GM19468 (cell line): ENCODE results near the gene PNMA8C.
"Not testable (repeated sequence)": the region's sequence is repeated elsewhere in the genome, so short reads cannot be mapped to it uniquely, and the experiment has no call there.

Source experiments
- ATAC-seq: cut with Tn5 transposase; IDR thresholded peaks from one replicate; pipeline ENCODE4 v1.9.1; 2021; ENCODE audit warnings: mild to moderate bottlenecking, moderate library complexity, moderate number of reproducible peaks; ENCODE audit not compliant: unreplicated experiment; ENCODE audit errors: extremely low read depth

The PNMA8C gene

DNA sequence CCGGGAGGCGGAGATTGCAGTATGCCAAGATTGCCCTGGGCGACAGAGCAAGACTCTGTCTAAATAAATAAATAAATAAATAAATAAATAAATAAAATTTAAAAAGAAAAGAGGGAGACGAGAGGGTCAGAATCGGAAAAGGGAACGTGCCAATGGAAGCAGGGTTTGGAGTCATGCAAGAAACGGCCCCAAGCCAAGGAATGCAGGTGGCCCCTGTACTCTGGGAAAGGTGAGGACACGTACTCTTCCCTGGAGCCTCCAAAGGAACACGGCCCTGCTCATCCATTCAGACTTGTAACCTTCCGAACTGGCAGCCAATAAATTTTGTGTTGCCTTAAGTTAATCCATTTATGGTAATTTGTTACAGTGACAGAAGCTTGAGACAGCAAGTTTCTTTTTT is 19.9 kb upstream of the PNMA8C start:
- ATAC-seq: no peak

DNA sequence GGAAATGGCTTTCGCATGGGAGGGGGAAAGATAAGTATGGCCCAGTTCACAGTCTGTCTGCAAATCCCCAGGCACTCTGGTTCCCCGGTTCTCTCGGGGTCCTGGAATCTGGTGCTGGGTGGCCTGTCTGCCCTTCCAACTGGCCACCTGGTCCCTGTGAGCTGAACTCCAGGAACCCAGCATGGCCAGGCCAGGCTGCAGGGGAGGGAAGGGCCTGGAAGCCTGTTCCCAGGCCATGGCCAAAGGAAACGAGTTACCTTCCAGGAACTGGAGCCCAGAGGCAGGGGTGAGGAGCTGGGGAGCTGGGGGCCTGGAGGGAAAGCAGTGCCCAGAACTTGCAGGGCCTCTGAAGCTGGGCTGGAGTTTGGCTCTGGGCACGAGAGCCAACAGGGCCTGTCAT is 19.1 kb upstream of the PNMA8C start:
- ATAC-seq: no peak

DNA sequence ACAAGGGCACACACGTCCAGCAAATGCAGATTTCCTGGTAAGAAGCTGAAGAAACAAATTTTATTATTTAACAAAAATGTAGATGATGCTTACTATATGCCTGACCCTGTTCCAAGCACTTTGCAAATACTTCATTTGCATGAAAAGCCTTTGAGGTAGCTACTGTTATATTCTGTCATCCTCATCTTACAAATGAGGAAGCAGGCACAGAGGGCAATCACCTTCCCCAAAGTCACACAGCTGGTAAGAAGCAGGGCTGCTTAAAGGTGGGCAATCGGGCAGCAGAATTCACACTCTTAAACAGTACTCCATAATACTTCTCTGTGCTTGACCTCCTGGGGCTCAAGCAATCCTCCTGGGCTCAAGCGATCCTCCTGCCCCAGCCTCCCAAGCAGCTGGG is 18.3 kb upstream of the PNMA8C start:
- no peak for ATAC-seq

DNA sequence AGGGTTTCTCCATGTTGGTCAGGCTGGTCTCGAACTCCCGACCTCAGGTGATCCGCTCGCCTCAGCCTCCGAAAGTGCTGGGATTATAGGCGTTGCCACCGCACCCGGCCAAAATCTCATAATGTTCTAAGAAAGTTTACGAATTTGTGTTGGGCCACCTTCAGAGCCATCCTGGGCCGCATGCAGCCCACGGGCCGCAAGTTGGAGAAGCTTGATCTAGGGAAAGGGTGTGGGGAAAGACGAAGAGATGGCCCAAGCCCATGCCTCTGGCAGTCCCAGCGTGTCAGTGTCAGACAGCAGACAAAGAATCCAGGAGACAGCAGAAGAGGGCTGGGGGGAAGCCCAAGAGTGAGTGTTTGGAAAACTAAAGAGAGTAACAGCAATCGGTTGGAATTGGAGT is 17.3 kb upstream of the PNMA8C start:
- ATAC-seq: no peak

DNA sequence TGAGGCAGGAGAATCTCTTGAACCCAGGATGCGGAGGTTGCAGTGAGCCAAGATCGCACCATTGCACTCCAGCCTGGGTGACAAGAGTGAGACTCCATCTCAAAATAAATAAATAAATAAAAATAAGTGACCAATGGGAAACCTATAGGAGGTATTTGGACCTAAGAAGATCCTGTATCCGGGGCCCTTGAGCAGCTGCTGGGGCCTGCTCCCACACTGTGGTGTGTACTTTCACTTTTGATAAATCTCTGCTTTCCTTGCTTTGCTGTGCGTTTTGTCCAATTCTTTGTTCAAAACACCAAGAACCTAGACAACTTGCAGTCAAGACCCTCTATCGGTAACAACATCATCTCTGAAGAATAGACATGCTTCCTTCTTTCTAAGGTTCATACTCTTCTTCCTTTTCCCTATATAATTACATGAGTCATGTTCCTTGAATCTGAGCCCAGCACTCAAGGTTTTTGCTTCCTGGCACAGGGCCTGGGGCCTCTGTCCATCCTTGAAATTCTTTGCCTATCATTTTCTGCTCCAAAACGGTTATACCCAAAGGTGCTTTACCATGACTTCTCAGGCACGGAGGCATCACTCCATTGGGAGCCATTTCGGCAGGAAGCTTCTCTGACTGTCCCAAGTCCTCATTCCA is 14.2 kb upstream of the PNMA8C start:
- ATAC-seq: no peak

DNA sequence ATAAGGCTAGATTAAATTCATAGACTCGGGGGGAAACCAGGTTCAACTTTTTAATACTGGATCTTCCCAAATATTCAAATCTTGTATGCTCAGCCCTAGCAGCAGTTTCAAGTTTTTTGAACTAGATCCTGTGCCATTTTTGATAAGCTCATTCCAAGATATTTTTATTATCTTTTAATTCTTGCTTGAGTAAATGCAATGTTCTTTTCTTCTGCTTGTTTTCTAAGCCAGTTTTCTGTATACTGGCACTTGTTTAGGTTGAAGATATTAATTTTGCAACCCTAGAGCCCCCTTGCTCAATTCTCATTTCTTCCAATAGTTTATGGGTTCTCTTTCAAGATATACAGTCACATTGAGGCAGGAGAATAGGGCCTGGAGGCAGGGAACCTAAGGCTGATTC is 13.1 kb upstream of the PNMA8C start:
- no peak for ATAC-seq

DNA sequence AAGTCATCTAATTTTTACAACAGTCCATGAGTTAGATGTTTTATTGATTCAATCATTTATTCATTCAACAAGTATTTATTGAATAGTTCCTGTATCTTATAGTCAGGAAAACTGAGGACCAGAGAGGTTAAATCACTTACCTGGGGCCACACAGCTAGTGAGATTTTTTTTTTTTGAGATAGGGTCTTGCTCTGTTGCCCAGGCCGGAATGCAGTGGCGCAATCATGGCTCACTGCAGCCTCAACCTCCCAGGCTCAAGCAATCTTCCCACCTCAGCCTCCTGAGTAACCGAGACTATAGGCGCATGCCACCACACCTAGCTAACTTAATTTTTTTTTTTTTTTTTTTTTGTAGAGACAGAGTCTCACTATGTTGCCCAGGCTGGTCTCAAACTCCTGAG is 7.0 kb upstream of the PNMA8C start:
- ATAC-seq: not testable (repeated sequence)

DNA sequence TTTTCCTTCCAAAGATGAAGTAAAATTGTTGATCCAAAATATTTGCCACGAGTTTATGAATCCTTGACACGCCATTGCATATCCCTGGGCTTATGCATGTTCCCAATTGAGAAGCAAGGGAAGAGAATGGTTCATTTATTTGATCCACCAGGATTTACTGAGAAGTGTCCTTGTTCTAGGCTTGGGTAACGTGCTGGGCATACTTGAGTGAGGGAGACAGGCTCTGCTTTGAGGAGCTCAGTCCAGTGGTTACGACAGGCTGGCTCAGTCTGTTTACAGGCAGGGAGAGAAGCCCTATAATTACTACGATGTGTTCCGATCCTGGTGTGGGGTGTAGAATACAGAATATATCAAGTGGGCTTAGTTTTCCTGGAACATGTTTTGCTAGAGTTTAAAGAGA is 6.3 kb upstream of the PNMA8C start:
- no peak for ATAC-seq

DNA sequence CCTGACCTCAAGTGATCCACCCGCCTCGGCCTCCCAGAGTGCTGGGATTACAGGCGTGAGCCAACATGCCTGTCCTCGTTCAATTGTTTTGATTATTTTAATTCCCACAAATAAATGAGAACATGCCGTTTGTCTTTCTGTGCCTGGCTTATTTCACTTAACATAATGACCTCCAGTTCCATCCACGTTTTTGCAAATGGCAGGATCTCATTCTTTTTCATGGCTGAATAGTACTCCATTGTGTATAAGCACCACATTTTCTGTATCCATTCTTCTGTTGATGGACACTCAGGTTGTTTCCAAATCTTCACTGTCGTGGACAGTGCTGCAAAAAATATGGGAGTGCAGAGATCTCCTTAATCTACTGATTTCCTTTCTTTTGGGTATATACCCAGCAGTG is 4.7 kb upstream of the PNMA8C start:
- ATAC-seq: not testable (repeated sequence)

DNA sequence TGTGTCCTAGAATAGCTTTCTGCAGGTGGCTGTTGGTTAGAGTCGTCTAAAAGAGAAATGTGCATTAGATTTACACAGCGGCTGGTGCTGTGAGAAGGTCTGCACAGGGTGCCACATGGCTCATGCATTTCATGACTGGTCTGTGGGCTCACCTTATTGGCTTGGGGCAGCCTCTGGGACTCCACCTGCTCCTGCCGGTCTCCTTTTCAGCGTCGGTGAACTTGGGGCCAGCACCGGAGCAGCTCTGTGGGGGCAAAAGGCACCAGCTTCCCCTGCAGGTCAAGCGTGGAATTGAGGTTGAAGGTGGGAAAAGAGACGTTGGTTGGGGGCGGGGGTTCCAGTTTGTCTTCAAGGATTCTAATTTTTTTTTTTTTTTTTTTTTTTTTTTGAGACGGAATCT is 3.1 kb upstream of the PNMA8C start:
- ATAC-seq: no peak

DNA sequence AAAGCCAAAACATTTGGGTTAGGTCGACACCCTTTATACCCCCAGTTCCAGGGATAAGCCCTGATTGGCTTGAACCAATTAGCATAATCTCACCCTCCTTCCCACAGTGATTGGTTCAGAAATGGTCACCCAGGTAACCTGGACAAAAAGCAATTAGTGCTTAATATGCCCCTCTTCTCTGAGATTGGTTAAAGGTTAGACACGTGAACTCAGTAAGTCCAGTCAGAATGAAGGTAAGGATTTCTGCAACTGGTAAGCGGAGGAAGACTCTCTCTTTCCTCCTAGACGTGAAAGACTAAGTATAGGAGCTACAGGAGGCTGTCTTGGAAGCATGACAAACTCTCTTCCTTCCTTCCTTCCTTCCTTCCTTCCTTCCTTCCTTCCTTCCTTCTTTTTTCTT is 1.3 kb upstream of the PNMA8C start:
- no peak for ATAC-seq

DNA sequence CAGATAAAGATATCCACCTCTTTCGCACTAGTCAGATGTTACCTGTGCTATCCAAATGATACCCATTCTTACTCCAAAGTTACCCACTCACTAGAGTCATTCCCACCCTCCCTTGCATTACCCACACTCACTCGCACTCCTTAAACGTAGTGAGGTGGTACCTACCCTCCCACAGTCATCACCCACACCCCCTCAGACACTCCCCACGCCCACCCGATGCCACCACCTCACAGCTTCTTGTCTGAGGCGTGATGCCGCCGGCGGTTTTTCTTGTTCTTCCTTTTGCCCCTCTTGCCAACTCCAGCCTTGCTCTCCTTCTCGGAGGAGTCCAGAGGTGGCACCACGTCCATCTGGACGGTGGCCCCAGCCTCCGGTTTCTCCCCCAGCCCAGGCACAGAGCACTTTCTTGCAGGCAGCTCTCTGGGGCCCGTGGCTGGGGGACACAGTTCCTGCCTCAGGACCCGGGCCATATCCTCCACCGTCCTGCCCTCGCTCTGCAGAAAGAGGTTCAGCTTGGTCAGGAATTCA is 1.2 kb downstream of the PNMA8C start:
- ATAC-seq: no peak

DNA sequence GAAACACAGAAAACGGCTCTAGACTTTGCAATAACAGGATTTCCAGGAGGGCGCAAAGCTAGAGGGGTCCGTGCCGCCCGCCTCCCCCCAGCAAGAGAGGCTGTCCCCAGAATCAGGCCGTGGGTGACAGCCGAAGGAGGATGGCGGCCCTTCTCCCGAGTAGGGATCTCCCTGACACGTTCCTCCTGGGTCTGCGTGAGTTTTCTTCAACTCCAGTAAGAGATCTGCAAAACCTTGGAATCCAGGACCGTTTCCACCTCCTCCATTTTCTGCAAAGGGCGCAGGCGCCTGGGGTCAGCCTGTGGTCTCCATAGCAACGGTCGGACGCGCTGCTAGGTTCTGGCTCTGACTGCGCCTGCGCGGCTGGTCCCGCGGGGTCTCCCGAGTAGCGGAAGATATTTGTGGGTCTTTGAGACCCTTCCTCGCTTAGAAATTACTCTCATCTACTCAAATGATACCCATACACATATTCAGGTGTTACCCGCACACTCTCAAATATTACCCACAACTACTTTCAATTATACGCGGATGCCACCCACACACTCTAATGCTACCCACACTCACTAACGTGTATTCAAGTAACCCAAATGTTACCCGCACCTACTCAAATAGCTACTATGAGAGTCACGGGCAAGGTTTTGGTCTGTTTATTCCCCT is 2.1 kb downstream of the PNMA8C start:
- ATAC-seq: no peak

DNA sequence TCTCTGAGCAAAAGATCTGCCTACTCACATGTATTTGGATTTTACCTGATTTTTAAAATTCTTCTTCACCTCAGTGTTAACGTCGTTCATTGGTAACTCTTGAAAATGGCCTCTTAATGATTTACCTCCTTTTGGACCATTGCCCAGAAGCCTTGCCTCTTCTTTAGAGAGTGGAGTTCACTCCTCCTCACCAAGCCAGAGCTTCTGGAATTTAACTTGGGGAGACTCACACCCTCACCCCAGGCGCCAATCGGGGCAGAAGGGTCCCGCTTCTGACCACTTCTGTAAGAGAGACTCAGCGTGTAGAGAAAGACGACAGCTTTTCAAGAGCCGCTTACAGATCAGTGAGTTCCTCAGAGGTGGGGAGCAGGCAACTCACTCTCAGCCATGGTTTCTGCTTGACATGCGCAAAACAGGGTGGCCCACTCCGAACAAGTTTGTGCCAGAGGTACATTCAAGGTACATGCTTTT is 2.7 kb downstream of the PNMA8C start:
- no peak for ATAC-seq

DNA sequence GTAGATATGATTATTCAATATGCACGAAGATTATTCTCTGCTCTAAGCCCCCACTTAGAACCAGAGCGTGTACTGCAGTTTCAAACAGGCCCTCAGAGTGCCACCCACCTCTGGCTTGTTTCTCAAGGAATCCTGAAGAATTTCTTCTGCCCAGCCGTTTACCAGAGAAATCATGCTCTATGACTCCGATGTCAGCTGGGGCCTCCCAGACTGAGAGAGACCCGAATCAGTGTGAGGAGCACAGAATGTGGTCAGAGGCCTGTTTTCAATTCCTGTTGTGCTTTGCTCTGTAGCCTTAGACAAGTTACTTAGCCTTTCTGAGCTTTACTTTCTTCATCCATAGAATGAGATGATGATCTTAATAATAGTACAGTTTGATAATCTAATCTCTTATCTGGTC is 5.5 kb downstream of the PNMA8C start:
- ATAC-seq: no peak

DNA sequence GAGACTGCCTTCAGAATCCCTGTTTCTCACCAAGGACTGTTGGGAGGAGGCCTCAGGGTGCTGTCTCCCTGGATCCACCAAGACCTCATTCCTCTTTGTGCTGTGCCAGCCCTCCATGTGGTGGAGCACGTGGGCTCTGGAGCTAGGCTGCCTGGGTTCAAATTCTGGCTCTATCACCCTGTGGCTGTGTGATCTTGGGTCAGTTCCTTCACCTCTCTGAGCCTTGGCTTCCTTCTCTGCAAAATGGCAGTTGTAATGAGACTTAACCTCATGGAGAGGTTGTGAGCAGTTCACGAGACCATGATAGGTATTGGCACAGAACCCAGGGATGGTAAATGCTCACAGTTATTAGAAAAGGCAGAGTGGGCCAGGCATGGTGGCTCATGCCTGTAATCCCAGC is 6.4 kb downstream of the PNMA8C start:
- no peak for ATAC-seq

DNA sequence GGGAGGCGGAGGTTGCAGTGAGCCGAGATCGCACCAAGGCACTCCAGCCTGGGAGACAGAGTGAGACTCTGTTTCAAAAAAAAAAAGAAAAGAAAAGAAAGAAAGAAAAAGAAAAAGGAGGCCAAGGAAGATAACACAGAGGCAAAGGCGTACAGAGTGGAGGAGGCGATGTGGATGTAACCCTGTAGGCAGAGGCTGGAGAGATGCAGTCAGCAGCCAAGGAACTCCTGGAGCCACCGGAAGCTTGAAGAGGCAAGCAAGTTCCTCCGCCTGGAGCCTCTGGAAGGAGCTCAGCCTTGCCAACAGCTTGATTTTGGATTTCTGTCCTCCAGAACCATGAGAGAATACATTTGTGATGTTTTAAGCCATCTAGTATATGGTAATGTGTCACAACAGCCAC is 8.7 kb downstream of the PNMA8C start:
- ATAC-seq: no peak

DNA sequence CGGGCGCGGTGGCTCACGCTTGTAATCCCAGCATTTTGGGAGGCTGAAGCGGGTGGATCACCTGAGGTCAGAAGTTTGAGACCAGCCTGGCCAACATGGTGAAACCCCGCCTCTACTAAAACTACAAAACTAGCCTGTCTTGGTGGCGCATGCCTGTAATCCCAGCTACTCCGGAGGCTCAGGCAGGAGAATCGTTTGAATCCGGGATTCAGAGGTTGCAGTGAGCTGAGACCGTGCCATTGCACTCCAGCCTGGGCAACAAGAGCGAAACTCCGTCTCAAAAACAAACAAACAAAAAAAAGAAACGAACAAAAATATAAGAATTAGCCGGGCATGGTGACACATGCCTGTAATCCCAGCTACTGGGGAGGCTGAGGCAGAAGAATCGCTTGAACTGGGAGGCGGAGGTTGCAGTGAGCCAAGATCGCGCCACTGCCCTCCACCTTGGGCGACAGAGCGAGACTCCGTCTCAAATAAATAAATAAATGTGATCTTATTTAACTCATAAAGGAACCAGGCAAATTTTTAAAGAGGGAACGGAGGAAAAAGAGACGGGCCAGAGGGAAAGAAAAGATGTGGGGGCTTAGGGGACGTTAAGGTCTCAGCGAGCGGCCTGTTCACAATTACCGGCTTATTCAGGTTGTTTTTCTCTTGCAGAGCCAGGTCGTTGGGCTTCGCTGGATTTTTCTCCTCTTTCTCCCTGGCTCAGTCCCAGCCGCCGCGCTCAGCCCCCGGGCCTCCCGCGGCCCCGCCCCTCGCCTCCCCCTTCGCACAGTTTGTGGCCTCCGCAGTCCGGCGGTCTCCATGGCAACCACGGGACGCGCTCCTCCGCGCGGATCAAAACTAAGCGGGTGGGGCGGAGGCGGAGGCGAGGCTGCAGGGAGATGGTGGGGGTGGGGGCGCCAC is 12.7 kb downstream of the PNMA8C start:
- not testable (repeated sequence) for ATAC-seq

DNA sequence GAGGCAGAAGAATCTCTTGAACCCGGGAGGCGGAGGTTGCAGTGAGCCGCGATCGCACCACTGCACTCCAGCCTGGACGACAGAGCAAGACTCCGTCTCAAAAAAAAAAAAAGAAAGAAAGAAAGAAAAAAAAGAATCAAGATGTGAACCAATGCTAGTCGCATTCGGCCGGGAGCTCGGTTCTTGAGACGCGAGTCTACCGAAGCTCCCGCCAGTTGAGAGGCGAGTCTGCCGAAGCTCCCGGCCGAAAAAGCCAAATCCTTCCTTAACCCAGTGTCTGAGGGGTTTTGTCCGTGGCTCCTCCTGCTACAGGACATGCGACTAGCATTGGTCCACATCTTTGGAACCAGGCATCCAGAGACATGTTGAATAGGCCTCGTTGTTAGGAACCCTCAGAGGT is 13.8 kb downstream of the PNMA8C start:
- not testable (repeated sequence) for ATAC-seq

DNA sequence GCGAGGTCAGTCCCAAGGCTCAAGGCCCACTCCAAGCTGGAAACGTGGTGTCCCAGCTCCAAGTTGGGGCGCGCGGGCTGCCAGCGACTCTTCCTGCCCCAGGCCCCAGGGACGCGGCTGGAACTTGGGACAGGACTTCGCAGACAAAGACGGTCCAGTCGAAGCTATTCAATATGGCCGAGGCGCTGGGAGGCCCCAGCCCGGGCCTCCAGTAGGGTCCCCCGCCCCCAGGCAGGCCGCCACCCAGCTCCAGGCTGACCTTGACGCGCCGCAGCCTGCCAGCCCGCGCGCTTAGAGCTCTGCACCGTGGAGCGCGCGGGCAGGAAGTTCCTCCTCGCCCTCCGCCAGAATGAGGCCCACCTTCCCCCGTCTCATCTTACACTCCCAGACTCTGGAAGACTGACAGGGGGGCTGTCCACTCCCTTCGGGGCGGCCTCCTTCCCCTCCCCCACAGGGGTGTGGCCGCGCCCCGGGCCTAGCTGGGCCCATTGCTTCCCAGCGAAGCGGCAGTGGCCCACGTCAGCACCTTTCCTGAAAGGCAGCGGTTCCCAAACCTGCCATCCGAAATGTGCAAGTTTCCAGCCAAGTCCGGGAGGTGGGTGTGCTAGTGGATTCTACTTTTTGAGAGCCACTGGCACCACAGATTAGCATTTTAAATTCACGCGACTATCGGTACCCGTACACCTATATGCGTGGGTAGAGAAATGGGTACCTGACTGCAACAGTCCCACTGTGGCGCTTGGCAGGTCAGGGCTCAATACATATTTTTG is 15.3 kb downstream of the PNMA8C start, which contains the start of gene CCDC8:
Gene CCDC8, minus strand, starts transcription at position 303 of the 770 bp plus-strand sequence. CDS start 754 bp downstream, outside the sequence.
- ATAC-seq: no peak
